HAP-1 (cell line): Measurements from ENCODE around the gene JAZF1.

Experiments used
- DNase-seq, 2 experiments: peaks; one replicate each; pipeline ENCODE4 v3.0.0-alpha.2; 2016 to 2020; ENCODE audit warnings: low spot score in 2 of 2
- H3K27me3 ChIP-seq: fragments of 250-450 bp; sonication (Bioruptor Pico); 2 replicates; pipeline ENCODE4 v1.5.1; 2020; ENCODE audit warnings: low read depth, mild to moderate bottlenecking, moderate library complexity
- H3K36me3 ChIP-seq: fragments of 250-450 bp; sonication (Bioruptor Pico); replicated peaks from 2 replicates; pipeline ENCODE4 v1.5.1; 2020; ENCODE audit warnings: mild to moderate bottlenecking
- H3K4me1 ChIP-seq: fragments of 250-450 bp; sonication (Bioruptor Pico); 2 replicates; pipeline ENCODE4 v1.5.1; 2020; ENCODE audit warnings: mild to moderate bottlenecking
- H3K4me3 ChIP-seq: fragments of 250-450 bp; sonication (Bioruptor Pico); 2 replicates; pipeline ENCODE4 v1.5.1; 2020; ENCODE audit warnings: mild to moderate bottlenecking, moderate library complexity
- H3K9me3 ChIP-seq: fragments of 250-450 bp; sonication (Bioruptor Pico); 2 replicates; pipeline ENCODE4 v1.5.1; 2020; ENCODE audit warnings: mild to moderate bottlenecking, moderate library complexity
- in situ Hi-C: fragments of 300-500 bp; cut with MboI; formaldehyde crosslinking; loops from 3 replicates; pipeline ENCODE4 v1.14.3; 2020; ENCODE audit warnings: low sequenced_read_pairs, inconsistent platforms, mixed read lengths

The JAZF1 gene

DNA sequence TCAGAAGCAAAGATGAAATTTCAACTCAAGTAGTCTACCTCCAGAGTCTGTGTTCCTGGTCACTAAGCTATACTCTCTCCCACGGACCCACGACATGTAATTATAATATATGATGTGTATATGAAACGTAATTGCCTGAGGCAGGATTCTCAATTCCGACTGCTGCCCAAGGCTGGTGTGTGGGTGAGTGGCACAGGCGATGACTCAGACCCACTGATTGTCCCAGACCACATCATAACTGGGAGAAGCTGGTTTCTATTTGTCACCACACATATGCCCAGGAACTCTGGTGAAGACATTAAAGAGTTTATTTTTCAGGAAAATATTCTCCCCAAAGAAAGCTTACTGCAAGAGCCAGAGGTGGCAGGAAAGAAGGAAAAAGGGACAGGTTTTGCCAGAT is 219.3 kb downstream of the JAZF1 start:
- in situ Hi-C loops, result no loop called here
- H3K27me3 ChIP-seq, result no peaks in the 10 kb centered on the region
- H3K36me3 ChIP-seq, result no peaks in the 10 kb centered on the region
- H3K4me3 ChIP-seq, result no peak overlapping the region
- H3K4me1 ChIP-seq, result no peaks in the 10 kb centered on the region
- no peak for DNase-seq
- no peaks in the 10 kb centered on the region for H3K9me3 ChIP-seq

DNA sequence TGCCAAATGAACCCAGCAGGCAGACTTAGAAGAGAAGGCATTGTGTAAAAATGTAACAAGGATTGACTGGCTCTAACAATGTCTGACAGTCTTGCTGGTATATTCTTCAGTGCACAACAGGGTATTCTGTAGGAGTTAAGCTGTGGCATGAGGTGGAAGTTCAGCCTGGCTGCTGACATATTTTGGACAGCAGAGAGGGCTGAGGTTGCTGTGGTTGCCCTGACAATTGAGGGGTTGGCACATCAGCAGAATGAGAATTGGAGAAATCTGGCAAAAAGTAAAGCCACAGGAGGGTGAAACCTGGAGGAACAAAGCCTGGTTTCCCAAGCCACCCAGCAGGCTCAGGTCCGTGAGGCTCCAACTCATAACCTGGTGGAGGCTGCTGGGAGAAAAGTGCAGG is 220.2 kb downstream of the JAZF1 start:
- in situ Hi-C loops, result no loop called here
- Histone ChIP-seq H3K27me3 (no peaks in the 10 kb centered on the region), H3K4me3 (no peak overlapping the region), H3K4me1 (peaks cover 4% of the 10 kb centered on the region; the same call in 1 of the 2 replicates), H3K36me3 (no peaks in the 10 kb centered on the region), H3K9me3 (no peaks in the 10 kb centered on the region)
- no peak for DNase-seq

DNA sequence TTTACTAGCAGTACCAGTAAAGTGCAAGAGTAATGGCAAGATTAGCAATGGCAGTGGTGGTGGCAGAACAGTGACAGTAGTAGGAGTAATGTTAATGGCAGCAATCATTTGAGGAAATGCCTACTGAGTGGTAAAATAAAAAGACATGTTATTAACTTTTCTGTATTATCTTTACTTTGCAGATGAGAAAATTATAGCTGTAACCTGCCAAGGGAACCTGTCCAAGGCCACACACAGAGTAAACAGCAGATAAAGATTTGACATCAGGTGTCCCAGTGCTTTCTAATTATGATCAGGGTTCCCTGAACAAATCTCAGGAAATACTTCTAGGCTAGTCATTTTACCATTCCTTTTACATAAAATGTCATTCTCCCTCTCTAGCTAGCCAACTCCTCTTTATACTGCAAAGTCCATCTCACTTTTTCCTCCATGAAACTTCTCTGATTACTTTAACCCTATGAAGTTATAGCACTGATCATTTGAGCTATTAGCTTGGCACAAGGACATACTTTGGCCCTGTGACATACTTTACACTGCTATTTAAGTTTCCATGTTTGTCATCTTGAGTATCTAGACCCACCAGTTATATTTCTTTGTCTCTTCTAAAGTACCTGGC is 221.6 kb downstream of the JAZF1 start:
- Histone ChIP-seq H3K36me3 (no peaks in the 10 kb centered on the region), H3K27me3 (no peaks in the 10 kb centered on the region)
- in situ Hi-C loops, result no loop called here

DNA sequence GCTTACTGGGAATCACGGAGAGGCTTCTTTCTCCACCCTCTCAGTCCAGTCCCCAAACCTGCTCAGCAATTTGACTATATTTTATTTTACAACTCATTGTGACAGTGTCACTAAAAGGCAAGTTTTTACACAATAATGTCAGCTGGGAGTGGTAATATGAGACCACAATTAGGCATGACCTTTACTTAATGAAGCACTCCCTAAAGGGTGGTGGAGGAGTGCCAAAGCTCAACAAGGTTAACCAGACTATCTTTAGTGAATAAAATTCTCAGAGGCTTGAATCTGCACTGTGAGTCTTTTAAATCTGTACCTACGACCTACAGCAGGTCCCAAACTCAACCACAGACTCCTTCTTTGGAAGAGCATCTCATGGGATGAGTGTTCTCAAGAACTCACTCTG is 225.0 kb downstream of the JAZF1 start:
- Histone ChIP-seq H3K9me3 (no peaks in the 10 kb centered on the region), H3K4me3 (no peak overlapping the region), H3K27me3 (no peaks in the 10 kb centered on the region), H3K36me3 (no peaks in the 10 kb centered on the region), H3K4me1 (peaks cover 7% of the 10 kb centered on the region)
- DNase-seq, result no peak
- in situ Hi-C loops, result no loop called here

More for the DNA sequence above, 221.6 kb downstream of the JAZF1 start:
- H3K4me3 ChIP-seq, result no peak overlapping the region
- DNase-seq, result no peak
- peaks cover 4% of the 10 kb centered on the region; the same call in 1 of the 2 replicates for H3K4me1 ChIP-seq
- no peaks in the 10 kb centered on the region for H3K9me3 ChIP-seq

DNA sequence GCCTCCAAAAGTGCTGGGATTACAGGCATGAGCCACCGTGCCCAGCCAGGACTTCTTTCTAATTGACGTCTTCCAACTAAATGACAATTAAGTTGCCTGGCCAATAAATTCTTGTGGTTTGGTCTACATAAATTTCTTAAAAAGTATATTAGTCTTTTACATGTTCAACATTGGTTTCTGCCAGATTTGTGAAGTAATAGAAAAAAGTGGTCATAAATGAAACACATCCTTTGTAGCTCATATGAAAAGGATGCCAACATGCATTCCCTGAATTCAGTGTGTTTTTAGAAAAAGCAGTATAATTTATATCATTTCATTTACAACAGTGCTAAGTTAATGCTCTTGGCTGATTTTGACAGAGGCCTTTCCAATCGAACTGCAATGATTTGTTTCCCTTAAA is 225.6 kb downstream of the JAZF1 start:
- Histone ChIP-seq H3K4me3 (no peak overlapping the region), H3K4me1 (peaks cover 8% of the 10 kb centered on the region), H3K9me3 (no peaks in the 10 kb centered on the region), H3K36me3 (no peaks in the 10 kb centered on the region), H3K27me3 (no peaks in the 10 kb centered on the region)
- in situ Hi-C loops, result no loop called here
- no peak for DNase-seq

GRCh38 chr7:27953777-27954176 is 226.8 kb downstream of the JAZF1 start:
- no peak overlapping the region for H3K4me3 ChIP-seq
- no peaks in the 10 kb centered on the region for H3K36me3 ChIP-seq
- peaks cover 8% of the 10 kb centered on the region for H3K4me1 ChIP-seq
- in situ Hi-C loops, result no loop called here
- no peaks in the 10 kb centered on the region for H3K9me3 ChIP-seq
- no peak for DNase-seq
- H3K27me3 ChIP-seq, result no peaks in the 10 kb centered on the region

- H3K27me3 ChIP-seq, result no peaks in the 10 kb centered on the region
- no peaks in the 10 kb centered on the region for H3K36me3 ChIP-seq
- no peaks in the 10 kb centered on the region for H3K9me3 ChIP-seq
- peaks cover 8% of the 10 kb centered on the region for H3K4me1 ChIP-seq
- no peak for DNase-seq
- no peak overlapping the region for H3K4me3 ChIP-seq
- in situ Hi-C loops, result no loop called here
Measured at GRCh38 chr7:27953361-27953760, 227.2 kb downstream of the JAZF1 start.

GRCh38 chr7:27952456-27953285 is 227.9 kb downstream of the JAZF1 start:
- in situ Hi-C loops, result no loop called here
- peaks cover 8% of the 10 kb centered on the region for H3K4me1 ChIP-seq
- H3K9me3 ChIP-seq, result no peaks in the 10 kb centered on the region
- no peaks in the 10 kb centered on the region for H3K36me3 ChIP-seq
- H3K27me3 ChIP-seq, result no peaks in the 10 kb centered on the region
- no peak for DNase-seq
- no peak overlapping the region for H3K4me3 ChIP-seq

- in situ Hi-C loops, result no loop called here
- Histone ChIP-seq H3K36me3 (no peaks in the 10 kb centered on the region), H3K4me1 (peaks cover 12% of the 10 kb centered on the region)
Measured at GRCh38 chr7:27950123-27950522, 230.5 kb downstream of the JAZF1 start.

DNA sequence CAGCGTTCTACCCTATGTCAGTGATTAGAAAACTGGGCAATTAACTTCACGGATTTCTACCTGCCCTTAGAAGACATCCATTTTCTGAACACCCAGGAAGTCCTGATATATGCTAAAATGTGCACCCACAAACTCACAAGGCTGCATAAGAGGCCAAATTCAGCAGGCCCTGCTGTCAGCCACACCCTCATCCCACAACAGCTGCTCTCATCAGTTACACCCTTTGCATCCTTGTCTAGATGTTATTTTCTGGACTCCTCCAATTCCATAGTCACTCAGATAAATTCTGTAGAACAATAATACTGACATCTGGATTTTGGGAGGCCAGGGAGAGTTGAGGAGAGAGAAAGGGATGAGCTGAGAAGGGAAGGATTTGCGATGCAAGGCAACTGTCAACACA is 231.7 kb downstream of the JAZF1 start:
- Histone ChIP-seq H3K4me3 (no peak overlapping the region), H3K36me3 (no peaks in the 10 kb centered on the region), H3K9me3 (no peaks in the 10 kb centered on the region), H3K4me1 (peaks cover 12% of the 10 kb centered on the region), H3K27me3 (no peaks in the 10 kb centered on the region)
- DNase-seq, result no peak
- in situ Hi-C loops, result no loop called here

More at GRCh38 chr7:27950123-27950522, 230.5 kb downstream of the JAZF1 start:
- DNase-seq, result no peak
- no peaks in the 10 kb centered on the region for H3K27me3 ChIP-seq
- H3K4me3 ChIP-seq, result no peak overlapping the region
- H3K9me3 ChIP-seq, result no peaks in the 10 kb centered on the region

GRCh38 chr7:27947586-27948278 is 232.9 kb downstream of the JAZF1 start:
- Histone ChIP-seq H3K4me1 (peaks cover 12% of the 10 kb centered on the region), H3K36me3 (no peaks in the 10 kb centered on the region), H3K4me3 (no peak overlapping the region), H3K27me3 (no peaks in the 10 kb centered on the region), H3K9me3 (no peaks in the 10 kb centered on the region)
- in situ Hi-C loops, result no loop called here
- DNase-seq, result no peak

- Histone ChIP-seq H3K4me3 (no peak overlapping the region), H3K36me3 (no peaks in the 10 kb centered on the region), H3K9me3 (no peaks in the 10 kb centered on the region), H3K4me1 (peaks cover 12% of the 10 kb centered on the region), H3K27me3 (no peaks in the 10 kb centered on the region)
- in situ Hi-C loops, result no loop called here
- DNase-seq, result no peak
Measured at GRCh38 chr7:27946351-27946750, 234.2 kb downstream of the JAZF1 start.

DNA sequence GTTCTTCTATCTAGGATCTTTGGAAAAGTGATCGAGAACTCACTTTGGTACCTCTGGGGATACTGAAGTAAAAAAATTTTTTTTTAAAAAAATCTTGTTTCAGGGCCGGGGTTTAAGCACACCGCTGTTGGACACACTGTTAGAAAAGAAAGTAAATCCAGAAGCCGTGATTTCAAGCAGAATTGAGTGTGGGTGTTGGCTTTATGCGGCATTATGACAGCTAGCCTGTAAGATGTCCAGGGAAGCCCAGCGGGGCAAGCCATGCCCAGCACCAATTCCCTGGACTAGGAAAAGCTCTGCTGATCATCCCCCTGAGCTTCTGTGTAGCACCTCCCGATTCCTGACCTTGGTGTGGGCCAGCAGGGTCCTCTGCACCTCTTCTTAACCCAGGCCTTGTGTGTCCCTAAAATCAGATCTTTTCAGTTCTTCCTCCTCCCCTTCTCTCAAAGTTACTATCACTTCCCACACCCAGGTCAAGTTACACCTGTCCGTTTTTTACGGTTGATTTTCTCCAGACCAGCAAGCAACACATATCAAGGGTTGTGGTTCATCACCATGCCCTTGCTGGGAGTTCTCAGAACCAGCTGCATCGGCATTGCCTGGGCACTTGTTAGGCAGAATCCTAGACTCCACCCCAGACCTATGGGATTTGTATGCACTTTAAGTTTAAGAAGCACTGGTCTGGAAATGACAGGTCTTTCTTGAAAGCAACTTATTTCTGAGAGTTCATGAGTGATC is 235.4 kb downstream of the JAZF1 start:
- Histone ChIP-seq H3K4me1 (peaks cover 9% of the 10 kb centered on the region; the same call in 1 of the 2 replicates), H3K4me3 (no peak overlapping the region), H3K9me3 (no peaks in the 10 kb centered on the region), H3K36me3 (no peaks in the 10 kb centered on the region), H3K27me3 (no peaks in the 10 kb centered on the region)
- DNase-seq, result no peak
- in situ Hi-C loops, result no loop called here
